Measurements from ENCODE around the gene MOB2.

- TF ChIP-seq, protein P1, sequence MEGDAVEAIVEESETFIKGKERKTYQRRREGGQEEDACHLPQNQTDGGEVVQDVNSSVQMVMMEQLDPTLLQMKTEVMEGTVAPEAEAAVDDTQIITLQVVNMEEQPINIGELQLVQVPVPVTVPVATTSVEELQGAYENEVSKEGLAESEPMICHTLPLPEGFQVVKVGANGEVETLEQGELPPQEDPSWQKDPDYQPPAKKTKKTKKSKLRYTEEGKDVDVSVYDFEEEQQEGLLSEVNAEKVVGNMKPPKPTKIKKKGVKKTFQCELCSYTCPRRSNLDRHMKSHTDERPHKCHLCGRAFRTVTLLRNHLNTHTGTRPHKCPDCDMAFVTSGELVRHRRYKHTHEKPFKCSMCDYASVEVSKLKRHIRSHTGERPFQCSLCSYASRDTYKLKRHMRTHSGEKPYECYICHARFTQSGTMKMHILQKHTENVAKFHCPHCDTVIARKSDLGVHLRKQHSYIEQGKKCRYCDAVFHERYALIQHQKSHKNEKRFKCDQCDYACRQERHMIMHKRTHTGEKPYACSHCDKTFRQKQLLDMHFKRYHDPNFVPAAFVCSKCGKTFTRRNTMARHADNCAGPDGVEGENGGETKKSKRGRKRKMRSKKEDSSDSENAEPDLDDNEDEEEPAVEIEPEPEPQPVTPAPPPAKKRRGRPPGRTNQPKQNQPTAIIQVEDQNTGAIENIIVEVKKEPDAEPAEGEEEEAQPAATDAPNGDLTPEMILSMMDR (IDR thresholded peaks at IDR 0.05; ENCODE audit: insufficient read depth, low read length, poor library complexity, severe bottlenecking), result no peak
- no peak for TF ChIP-seq EZH2phosphoT487 (conservative IDR thresholded peaks at IDR 0.05; ENCODE audit: low read length)
Observed at GRCh38 chr11:1433568-1433967, 53.0 kb downstream of the MOB2 start.
